ENCODE results near the gene EIF3L.

Gene EIF3L

GRCh38 chr22:37930270-37930951, 81.2 kb downstream of the EIF3L start:
- DNase-seq: no peak

GRCh38 chr22:37930952-37931440, 81.8 kb downstream of the EIF3L start:
- no peak for DNase-seq

GRCh38 chr22:37931893-37932389, 82.7 kb downstream of the EIF3L start:
- DNase-seq: no peak

GRCh38 chr22:37932401-37932800, 83.2 kb downstream of the EIF3L start:
- no peak for DNase-seq

- DNase-seq: no peak
Observed at GRCh38 chr22:37932821-37933578, 83.8 kb downstream of the EIF3L start.

- peak; percentile 92 for DNase-seq
Observed at GRCh38 chr22:37933711-37934376, 84.6 kb downstream of the EIF3L start.
